H1 (cell line): ENCODE measurements around the gene GPC6. TPM values are rescaled to one million over a fixed set of nuclear protein-coding genes. Genes with fewer than 3 reads are reported as not detected.

ENCODE experiments used
- CHD7 ChIP-seq: fragments of 300-600 bp; sonication (generic); IDR thresholded peaks from 2 replicates; pipeline ENCODE4 v1.7.1; 2012; ENCODE audit warnings: low read length, moderate library complexity, mild to moderate bottlenecking, inconsistent platforms; ENCODE audit not compliant: insufficient replicate concordance
- SAP30 ChIP-seq: fragments of 300-600 bp; sonication (generic); IDR thresholded peaks from 2 replicates; pipeline ENCODE4 v1.7.1; 2012; ENCODE audit warnings: low read length, moderate library complexity, mild to moderate bottlenecking, inconsistent platforms; ENCODE audit not compliant: insufficient read depth, insufficient replicate concordance
- SP2 ChIP-seq: IDR thresholded peaks from 2 replicates; pipeline ENCODE4 v1.6.1; 2012; ENCODE audit warnings: mild to moderate bottlenecking, low read length, inconsistent platforms
- SUZ12 ChIP-seq: fragments of 200-600 bp; sonication (generic); IDR thresholded peaks from 2 replicates; pipeline ENCODE4 v1.6.1; 2012; ENCODE audit warnings: mild to moderate bottlenecking, inconsistent platforms, low read length, moderate library complexity, mixed read lengths
- TAF1 ChIP-seq: IDR thresholded peaks from 2 replicates; pipeline ENCODE4 v1.6.1; 2011; ENCODE audit warnings: mild to moderate bottlenecking, low read depth, low read length
- polyA plus RNA-seq, 7 experiments: library from polyadenylated mRNA; depleted of rRNA in 3 of 7; stranded (reverse) in 5 of 7; unstranded in 2 of 7; fragments of >200 nt in 5 of 7; fragments of 200-250 nt in 2 of 7; gene quantifications; 1 replicate in 5 of 7; 2 replicates in 1 of 7; 4 replicates in 1 of 7; pipeline versions ENCODE4 v1.2.1 to v1.2.3, GENCODE V29; 2011 to 2013; ENCODE audit warnings: missing spikeins in 2 of 7, mixed read lengths in 2 of 7
- total RNA-seq: library from RNA; stranded (reverse); fragmentation: NEBNext Ultra II Directional; extraction: Animal tissue kit (Norgen Biotek cat#: 25700); gene quantifications from 2 replicates; pipeline ENCODE4 v1.2.1, GENCODE V29; 2021

GPC6 gene
- total and polyA plus RNA-seq, 2 of the 8 experiments (the other 6 are each of a cell fraction or from before 2014, with no cell fraction given) = 5.4 to 12.0 TPM

GRCh38 chr13:93386116-93386515 lies 159.5 kb downstream of the GPC6 start (continued):
- no peak for TF ChIP-seq SAP30
- TF ChIP-seq SP2 = no peak
- TF ChIP-seq CHD7 = no peak
- no peak for TF ChIP-seq TAF1
- TF ChIP-seq SUZ12 = no peak
- TF ChIP-seq, all 59 proteins: peak for 0
